A549 (cell line): Measurements from ENCODE around the gene CYP1B1.

Source experiments
- CEBPB ChIP-seq, 2 experiments: fragments of >200 bp in 1 of 2; sonication (Bioruptor Twin) in 1 of 2; formaldehyde crosslinking in 1 of 2; IDR thresholded peaks; 2 replicates each; pipeline ENCODE4 v1.6.1; 2012 to 2016
- EHMT2 ChIP-seq: fragments of 200-600 bp; sonication (generic); IDR thresholded peaks from 2 replicates; pipeline ENCODE4 v1.6.1; 2016; ENCODE audit warnings: antibody characterized with exemption, low read depth, mild to moderate bottlenecking, moderate library complexity
- MAFK ChIP-seq: fragments of 450-650 bp; IDR thresholded peaks from 2 replicates; pipeline ENCODE4 v1.6.1; 2014; ENCODE audit not compliant: partially characterized antibody
- MYC ChIP-seq: IDR thresholded peaks from 2 replicates; pipeline ENCODE4 v1.6.1; 2012; ENCODE audit warnings: mild to moderate bottlenecking, inconsistent platforms, low read length, improper control_type of control experiment, borderline replicate concordance
- POLR2A ChIP-seq: IDR thresholded peaks from 2 replicates; pipeline ENCODE4 v1.6.1; 2012; ENCODE audit warnings: mild to moderate bottlenecking, low read length
- RAD21 ChIP-seq, 2 experiments: fragments of >200 bp in 1 of 2; sonication (Bioruptor Twin) in 1 of 2; formaldehyde crosslinking in 1 of 2; IDR thresholded peaks in 1 of 2; conservative IDR thresholded peaks in 1 of 2; 2 replicates in 1 of 2; 3 replicates in 1 of 2; pipeline ENCODE4 v1.6.1; 2012 to 2018; ENCODE audit warnings: inconsistent platforms in 1 of 2
- RFX5 ChIP-seq: fragments of 450-650 bp; IDR thresholded peaks from 2 replicates; pipeline ENCODE4 v1.7.1; 2014; ENCODE audit warnings: antibody characterized with exemption, mild to moderate bottlenecking, moderate library complexity
- SMC3 ChIP-seq: fragments of >200 bp; sonication (Bioruptor Twin); formaldehyde crosslinking; IDR thresholded peaks from 3 replicates; pipeline ENCODE4 v1.6.1; 2018; ENCODE audit warnings: inconsistent platforms
- TF ChIP-seq, protein P1 (sequence below): IDR thresholded peaks from 2 replicates; pipeline ENCODE4 v1.6.1; 2012
- TF ChIP-seq, protein P2 (sequence below): fragments of >200 bp; sonication (Bioruptor Twin); formaldehyde crosslinking; IDR thresholded peaks from 3 replicates; pipeline ENCODE4 v1.5.1; 2016
- TF ChIP-seq, protein P3 (sequence below): fragments of 250-450 bp; sonication (Bioruptor Pico); IDR thresholded peaks from 2 replicates; pipeline ENCODE4 v1.5.0; 2021; ENCODE audit warnings: mild to moderate bottlenecking, moderate library complexity, borderline replicate concordance

DNA sequence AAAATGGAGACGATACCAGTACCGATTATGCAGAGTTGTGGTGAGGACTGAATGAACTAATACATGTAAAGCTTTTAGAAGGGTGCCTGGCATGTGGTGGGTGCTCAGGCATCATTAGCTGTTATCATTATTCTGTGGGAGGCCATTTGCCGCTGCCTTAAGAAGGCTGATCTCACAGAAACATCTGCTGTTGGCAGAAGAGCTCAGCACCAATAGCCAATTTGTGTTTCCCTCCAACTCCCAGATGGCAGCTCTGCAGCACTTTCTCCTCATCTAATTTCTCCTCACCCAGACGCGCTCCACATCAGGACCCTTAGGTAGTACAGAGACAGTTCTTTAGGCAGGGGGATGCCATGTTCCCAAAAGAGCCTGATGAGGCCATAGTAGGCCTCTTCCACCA lies 15.8 kb upstream of the CYP1B1 start:
- TF ChIP-seq, protein P1, sequence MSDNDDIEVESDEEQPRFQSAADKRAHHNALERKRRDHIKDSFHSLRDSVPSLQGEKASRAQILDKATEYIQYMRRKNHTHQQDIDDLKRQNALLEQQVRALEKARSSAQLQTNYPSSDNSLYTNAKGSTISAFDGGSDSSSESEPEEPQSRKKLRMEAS = no peak
- TF ChIP-seq, protein P2, sequence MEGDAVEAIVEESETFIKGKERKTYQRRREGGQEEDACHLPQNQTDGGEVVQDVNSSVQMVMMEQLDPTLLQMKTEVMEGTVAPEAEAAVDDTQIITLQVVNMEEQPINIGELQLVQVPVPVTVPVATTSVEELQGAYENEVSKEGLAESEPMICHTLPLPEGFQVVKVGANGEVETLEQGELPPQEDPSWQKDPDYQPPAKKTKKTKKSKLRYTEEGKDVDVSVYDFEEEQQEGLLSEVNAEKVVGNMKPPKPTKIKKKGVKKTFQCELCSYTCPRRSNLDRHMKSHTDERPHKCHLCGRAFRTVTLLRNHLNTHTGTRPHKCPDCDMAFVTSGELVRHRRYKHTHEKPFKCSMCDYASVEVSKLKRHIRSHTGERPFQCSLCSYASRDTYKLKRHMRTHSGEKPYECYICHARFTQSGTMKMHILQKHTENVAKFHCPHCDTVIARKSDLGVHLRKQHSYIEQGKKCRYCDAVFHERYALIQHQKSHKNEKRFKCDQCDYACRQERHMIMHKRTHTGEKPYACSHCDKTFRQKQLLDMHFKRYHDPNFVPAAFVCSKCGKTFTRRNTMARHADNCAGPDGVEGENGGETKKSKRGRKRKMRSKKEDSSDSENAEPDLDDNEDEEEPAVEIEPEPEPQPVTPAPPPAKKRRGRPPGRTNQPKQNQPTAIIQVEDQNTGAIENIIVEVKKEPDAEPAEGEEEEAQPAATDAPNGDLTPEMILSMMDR = no peak
- TF ChIP-seq SMC3 (no peak), RFX5 (no peak), RAD21 (conservative IDR thresholded peaks at IDR 0.05 in 1 of 2, IDR thresholded peaks at IDR 0.05 in 1 of 2) (no peak), MAFK (no peak), EHMT2 (no peak), CEBPB (IDR thresholded peaks at IDR 0.05) (no peak), POLR2A (no peak), MYC (no peak)
- TF ChIP-seq, protein P3, sequence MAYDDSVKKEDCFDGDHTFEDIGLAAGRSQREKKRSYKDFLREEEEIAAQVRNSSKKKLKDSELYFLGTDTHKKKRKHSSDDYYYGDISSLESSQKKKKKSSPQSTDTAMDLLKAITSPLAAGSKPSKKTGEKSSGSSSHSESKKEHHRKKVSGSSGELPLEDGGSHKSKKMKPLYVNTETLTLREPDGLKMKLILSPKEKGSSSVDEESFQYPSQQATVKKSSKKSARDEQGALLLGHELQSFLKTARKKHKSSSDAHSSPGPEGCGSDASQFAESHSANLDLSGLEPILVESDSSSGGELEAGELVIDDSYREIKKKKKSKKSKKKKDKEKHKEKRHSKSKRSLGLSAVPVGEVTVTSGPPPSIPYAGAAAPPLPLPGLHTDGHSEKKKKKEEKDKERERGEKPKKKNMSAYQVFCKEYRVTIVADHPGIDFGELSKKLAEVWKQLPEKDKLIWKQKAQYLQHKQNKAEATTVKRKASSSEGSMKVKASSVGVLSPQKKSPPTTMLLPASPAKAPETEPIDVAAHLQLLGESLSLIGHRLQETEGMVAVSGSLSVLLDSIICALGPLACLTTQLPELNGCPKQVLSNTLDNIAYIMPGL (CRISPR knock-in tag) = no peak
